IMR-90 (cell line): ENCODE results near the gene COQ10A. TPM values are rescaled to one million over a fixed set of nuclear protein-coding genes. Genes with fewer than 3 reads are reported as not detected.
A peak's percentile ranks its signal among the peaks of the same experiment; 100 is the strongest.

ENCODE experiments used
- ATAC-seq: fragments of 200-7000 bp; cut with Tn5 transposase; 2 replicates; pipeline ENCODE4 v1.9.1; 2020; ENCODE audit warnings: low read depth, mild to moderate bottlenecking, moderate library complexity
- BruUV-seq: library from RNA; stranded (reverse); fragments of 400-500 nt; replicated peaks from 2 replicates; lab custom pipeline; 2021; lab: Mats Ljungman, UMichigan
- CTCF ChIA-PET: fragments of 300-600 bp; formaldehyde crosslinking; extraction: SDS; loops from one replicate; lab custom pipeline; 2021; ENCODE audit warnings: antibody characterized with exemption; lab: Yijun Ruan, JAX
- POLR2A ChIA-PET: fragments of 300-600 bp; sonication (Branson Sonifier 250); formaldehyde crosslinking; loops from one replicate; lab custom pipeline; 2022; ENCODE audit warnings: antibody characterized with exemption; ENCODE audit not compliant: unreplicated experiment; lab: Charles Lee
- DNase-seq: peaks from one replicate; pipeline ENCODE4 v3.0.0; 2013
- H2AFZ ChIP-seq: replicated peaks from 2 replicates; pipeline ENCODE3; 2013; ENCODE audit warnings: low read length, mild to moderate bottlenecking; ENCODE audit not compliant: poor library complexity
- H2AK5ac ChIP-seq: 2 replicates; pipeline ENCODE4 v1.6.1; 2013; ENCODE audit warnings: low read depth, low read length, inconsistent platforms
- H2AK9ac ChIP-seq: replicated peaks from 2 replicates; pipeline ENCODE3; 2013; ENCODE audit warnings: mild to moderate bottlenecking, low read depth, low read length, moderate library complexity; ENCODE audit not compliant: poor library complexity
- H2BK120ac ChIP-seq: 2 replicates; pipeline ENCODE4 v1.6.1; 2013; ENCODE audit warnings: low read depth, low read length, inconsistent platforms
- H2BK15ac ChIP-seq: 3 replicates; pipeline ENCODE4 v1.6.1; 2013; ENCODE audit warnings: low read depth, low read length, inconsistent platforms
- H2BK20ac ChIP-seq: 2 replicates; pipeline ENCODE4 v1.6.1; 2013; ENCODE audit warnings: low read depth, mild to moderate bottlenecking, inconsistent platforms, low read length, moderate library complexity
- H2BK5ac ChIP-seq: 2 replicates; pipeline ENCODE4 v1.6.1; 2013; ENCODE audit warnings: mild to moderate bottlenecking, low read depth, low read length, inconsistent platforms; ENCODE audit not compliant: poor library complexity, severe bottlenecking
- H3K14ac ChIP-seq: replicated peaks from 2 replicates; pipeline ENCODE4 v1.6.1; 2013; ENCODE audit warnings: low read depth, low read length, inconsistent platforms
- H3K18ac ChIP-seq: 2 replicates; pipeline ENCODE4 v1.6.1; 2013; ENCODE audit warnings: low read depth, low read length, control low read depth
- H3K23ac ChIP-seq: 2 replicates; pipeline ENCODE4 v1.6.1; 2013; ENCODE audit warnings: low read depth, low read length, inconsistent platforms
- H3K27ac ChIP-seq: 2 replicates; pipeline ENCODE4 v1.5.1; 2013; ENCODE audit warnings: mild to moderate bottlenecking, control low read depth, low read length; ENCODE audit not compliant: insufficient read depth
- H3K27me3 ChIP-seq: 2 replicates; pipeline ENCODE4 v1.6.1; 2013; ENCODE audit warnings: low read length; ENCODE audit not compliant: control insufficient read depth, insufficient read depth
- H3K36me3 ChIP-seq: 2 replicates; pipeline ENCODE4 v1.6.1; 2013; ENCODE audit warnings: low read length, mixed read lengths; ENCODE audit not compliant: control insufficient read depth, insufficient read depth
- H3K4ac ChIP-seq: 2 replicates; pipeline ENCODE4 v1.6.1; 2013; ENCODE audit warnings: low read depth, low read length, inconsistent platforms
- H3K4me1 ChIP-seq: 2 replicates; pipeline ENCODE4 v1.6.1; 2013; ENCODE audit warnings: low read length, mixed read lengths; ENCODE audit not compliant: control insufficient read depth, insufficient read depth
- H3K4me2 ChIP-seq: 2 replicates; pipeline ENCODE4 v1.6.1; 2013; ENCODE audit warnings: low read depth, mild to moderate bottlenecking, control low read depth, low read length, moderate library complexity
- H3K4me3 ChIP-seq: 2 replicates; pipeline ENCODE4 v1.5.1; 2013; ENCODE audit warnings: low read depth, mild to moderate bottlenecking, control low read depth, low read length, moderate library complexity; ENCODE audit not compliant: insufficient read depth
- H3K56ac ChIP-seq: 2 replicates; pipeline ENCODE4 v1.6.1; 2013; ENCODE audit warnings: low read length, inconsistent platforms; ENCODE audit not compliant: insufficient read depth; ENCODE audit errors: extremely low read depth
- H3K79me1 ChIP-seq, 2 experiments: 2 replicates each; pipeline ENCODE4 v1.6.1; 2013; ENCODE audit warnings: low read length in 2 of 2, inconsistent platforms in 1 of 2, low read depth in 1 of 2
- H3K9ac ChIP-seq: 2 replicates; pipeline ENCODE4 v1.6.1; 2013; ENCODE audit warnings: low read depth, low read length, control low read depth
- H3K9me1 ChIP-seq: 2 replicates; pipeline ENCODE4 v1.6.1; 2013; ENCODE audit warnings: low read length, inconsistent platforms; ENCODE audit not compliant: insufficient read depth
- H3K9me3 ChIP-seq: 2 replicates; pipeline ENCODE4 v1.6.1; 2013; ENCODE audit warnings: low read length; ENCODE audit not compliant: control insufficient read depth, insufficient read depth
- H4K20me1 ChIP-seq: 2 replicates; pipeline ENCODE4 v1.6.1; 2013; ENCODE audit warnings: low read length, inconsistent platforms; ENCODE audit not compliant: insufficient read depth
- H4K5ac ChIP-seq: 2 replicates; pipeline ENCODE4 v1.6.1; 2013; ENCODE audit warnings: mild to moderate bottlenecking, low read depth, low read length, control low read depth
- H4K8ac ChIP-seq, 2 experiments: 2 replicates each; pipeline ENCODE4 v1.6.1; 2013; ENCODE audit warnings: low read depth in 2 of 2, low read length in 2 of 2, control low read depth in 1 of 2, inconsistent platforms in 1 of 2
- H4K91ac ChIP-seq: 2 replicates; pipeline ENCODE4 v1.6.1; 2013; ENCODE audit warnings: low read depth, low read length, inconsistent platforms; ENCODE audit not compliant: insufficient read depth
- CHD1 ChIP-seq: IDR thresholded peaks from 2 replicates; pipeline ENCODE4 v1.6.1; 2012; ENCODE audit warnings: low read depth, low read length, improper control_type of control experiment
- RCOR1 ChIP-seq: IDR thresholded peaks from 2 replicates; pipeline ENCODE4 v1.6.1; 2012; ENCODE audit warnings: mild to moderate bottlenecking, low read length, improper control_type of control experiment; ENCODE audit not compliant: insufficient replicate concordance
- WGBS, 2 experiments: methylation state at CpG; one replicate each; pipeline versions ENCODE4 v1.1.5 to v1.1.7; 2013; ENCODE audit warnings: missing lambda C conversion rate in 2 of 2; ENCODE audit not compliant: insufficient read length in 1 of 2; ENCODE audit errors: extremely low coverage in 2 of 2; 5-methylcytosine and 5-hydroxymethylcytosine counted together
- dilution Hi-C: fragments of 300-500 bp; cut with HindIII; formaldehyde crosslinking; loops from one replicate; pipeline ENCODE4 v1.14.3; 2018; ENCODE audit warnings: low sequenced_read_pairs; ENCODE audit not compliant: unreplicated experiment
- in situ Hi-C: fragments of 300-500 bp; cut with MboI; formaldehyde crosslinking; loops from 3 replicates; pipeline ENCODE4 v1.14.3; 2019; ENCODE audit warnings: low sequenced_read_pairs, inconsistent platforms, mixed read lengths
- intact Hi-C: fragments of 100-400 bp; cut with micrococcal nuclease; formaldehyde crosslinking; loops from 2 replicates; pipeline ENCODE4 v1.10.0; 2022
- polyA plus RNA-seq, 3 experiments: library from polyadenylated mRNA; depleted of rRNA; stranded (reverse); fragments of >200 nt; gene quantifications; 2 replicates each; pipeline ENCODE4 v1.2.3, GENCODE V29; 2012; ENCODE audit warnings: low replicate concordance in 1 of 3
- total RNA-seq: library from RNA; depleted of rRNA; stranded (reverse); fragments of >200 nt; gene quantifications from 2 replicates; pipeline ENCODE4 v1.2.3, GENCODE V29; 2012
- TF ChIP-seq, protein P1 (sequence below): fragments of 150-350 bp; IDR thresholded peaks from 2 replicates; pipeline ENCODE4 v1.6.1; 2017; ENCODE audit warnings: mild to moderate bottlenecking, antibody characterized with exemption, low read length, low read depth

The COQ10A gene
- total and polyA plus RNA-seq, 2 of the 4 experiments (the other 2 are of a cell fraction) = 4.7 to 10.8 TPM

DNA sequence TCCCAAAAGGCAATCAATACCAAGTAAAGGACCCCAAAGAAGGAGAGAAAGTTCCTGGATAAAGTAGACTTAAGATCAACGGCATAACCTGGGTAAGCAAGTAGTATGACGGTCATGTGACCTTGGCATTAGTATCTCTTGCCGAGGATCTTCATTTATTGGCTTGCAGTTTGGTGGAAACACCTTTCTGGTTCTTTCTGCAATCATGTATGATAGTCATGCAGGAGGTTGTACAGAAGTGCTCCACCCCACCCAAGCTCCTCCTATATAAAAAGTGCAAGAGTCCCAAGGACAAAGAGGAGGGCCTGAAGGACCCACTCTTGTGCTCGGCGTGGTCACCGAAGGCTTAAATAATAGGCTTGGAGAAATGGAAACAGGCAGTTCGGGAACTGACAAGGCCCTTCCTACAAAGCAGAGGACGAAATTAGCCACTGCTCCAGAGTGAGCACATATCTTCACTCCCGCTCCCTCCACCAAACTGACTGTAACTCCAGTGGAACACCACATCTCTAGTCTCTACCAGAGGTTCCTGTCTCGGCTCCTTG is 32.6 kb downstream of the COQ10A start:
- dilution Hi-C loops = no loop called here
- ChIA-PET CTCF (no interaction called here), POLR2A (no interaction called here)

More for the DNA sequence above, 32.6 kb downstream of the COQ10A start:
- Histone ChIP-seq H2BK120ac (peak overlapping the region; percentile 15; the same call in 1 of the 2 replicates), H3K79me1 (peaks cover 17 to 63% of the 10 kb centered on the region in 2 experiments), H3K4me3 (peak overlapping the region; percentile 85), H3K9me1 (peaks cover 11% of the 10 kb centered on the region), H4K91ac (peak overlapping the region; percentile 60; the same call in 1 of the 2 replicates), H2BK15ac (no peak overlapping the region), H4K20me1 (peaks cover 11% of the 10 kb centered on the region; the same call in 1 of the 2 replicates), H3K4me2 (peak overlapping the region; percentile 86), H2AK9ac (peak overlapping the region; percentile 95), H2AK5ac (peak overlapping the region; percentile 72), H3K9me3 (no peaks in the 10 kb centered on the region), H3K56ac (peak overlapping the region; percentile 35), H3K23ac (peak overlapping the region; percentile 52), H3K36me3 (peaks cover 6% of the 10 kb centered on the region), H3K4me1 (peaks cover 9% of the 10 kb centered on the region; the same call in 1 of the 2 replicates), H3K18ac (no peak overlapping the region), H2AFZ (peak overlapping the region; percentile 88), H3K9ac (peak overlapping the region; percentile 91), H4K8ac (peak overlapping the region; percentile 20 to 61), H3K14ac (peak overlapping the region; percentile 66), H3K27me3 (no peaks in the 10 kb centered on the region), H2BK20ac (no peak overlapping the region), H4K5ac (peak overlapping the region; percentile 11), H3K4ac (peak overlapping the region; percentile 37), H3K27ac (peak overlapping the region; percentile 85), H2BK5ac (peak overlapping the region; percentile 59)
- TF ChIP-seq CHD1 (no peak), RCOR1 (no peak)
- TF ChIP-seq, protein P1, sequence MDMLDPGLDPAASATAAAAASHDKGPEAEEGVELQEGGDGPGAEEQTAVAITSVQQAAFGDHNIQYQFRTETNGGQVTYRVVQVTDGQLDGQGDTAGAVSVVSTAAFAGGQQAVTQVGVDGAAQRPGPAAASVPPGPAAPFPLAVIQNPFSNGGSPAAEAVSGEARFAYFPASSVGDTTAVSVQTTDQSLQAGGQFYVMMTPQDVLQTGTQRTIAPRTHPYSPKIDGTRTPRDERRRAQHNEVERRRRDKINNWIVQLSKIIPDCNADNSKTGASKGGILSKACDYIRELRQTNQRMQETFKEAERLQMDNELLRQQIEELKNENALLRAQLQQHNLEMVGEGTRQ = peak; percentile 60
- 0% methylated on average over 3 of the region's 10 CpGs; no CpG with 5 or more reads in 1 of the 2 experiments for WGBS, 2 experiments
- in situ Hi-C loops (no loop called here), intact Hi-C loops (no loop called here)
- ATAC-seq (peak; percentile 2), DNase-seq (peak; percentile 17)
- TSS peak; percentile 21 for BruUV-seq
